SH-SY5Y (cell line): ENCODE results near the gene CYP3A4.

ENCODE experiments used
- GATA2 ChIP-seq: IDR thresholded peaks from 2 replicates; pipeline ENCODE4 v1.6.1; 2011; ENCODE audit warnings: mild to moderate bottlenecking, low read depth, low read length
- GATA3 ChIP-seq: IDR thresholded peaks from 2 replicates; pipeline ENCODE4 v1.6.1; 2011; ENCODE audit warnings: low read depth, mild to moderate bottlenecking, low read length, moderate library complexity

DNA sequence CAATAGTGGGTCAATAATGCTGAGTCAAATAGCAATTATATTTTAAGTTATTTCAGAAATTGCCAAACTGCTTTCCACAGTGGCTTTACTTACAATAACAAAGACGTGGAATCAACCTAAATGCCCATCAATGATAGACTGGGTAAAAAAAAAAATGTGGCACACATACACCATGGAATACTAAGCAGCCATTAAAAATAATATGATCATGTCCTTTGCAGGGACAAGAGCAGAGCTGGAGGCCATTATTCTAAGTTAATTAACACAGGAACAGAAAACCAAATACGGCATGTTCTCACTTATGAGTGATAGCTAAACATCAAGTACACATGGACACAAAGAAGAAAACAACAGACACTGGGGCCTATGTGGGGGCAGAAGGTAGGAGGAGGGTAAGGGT, 15.0 kb upstream of the CYP3A4 start:
- no peak for TF ChIP-seq GATA3
- TF ChIP-seq GATA2, result no peak
